ENCODE results near the gene EFNA2. TPM values are rescaled to one million over a fixed set of nuclear protein-coding genes. Genes with fewer than 3 reads are reported as not detected.

The EFNA2 gene
- polyA plus RNA-seq, 2 of the 4 experiments (the other 2 are of a cell fraction): 0.16 to 1.3 TPM

- TF ChIP-seq RARB (CRISPR knock-in tag; IDR thresholded peaks at IDR 0.05) (no peak), NFE2L2 (conservative IDR thresholded peaks at IDR 0.05; ENCODE audit: low read length) (no peak), EHF (CRISPR knock-in tag; IDR thresholded peaks at IDR 0.05) (no peak), BCL3 (IDR thresholded peaks at IDR 0.05) (no peak), CEBPB (IDR thresholded peaks at IDR 0.05) (no peak), PBX3 (IDR thresholded peaks at IDR 0.05) (no peak), ESRRA (IDR thresholded peaks at IDR 0.05; ENCODE audit: borderline replicate concordance, low read length) (no peak), MYC (IDR thresholded peaks at IDR 0.05; ENCODE audit: borderline replicate concordance, low read length) (no peak), RNF2 (IDR thresholded peaks at IDR 0.05; ENCODE audit: borderline replicate concordance, low read depth) (no peak), PHF8 (IDR thresholded peaks at IDR 0.05; ENCODE audit: borderline replicate concordance, low read depth) (no peak), TFCP2L1 (CRISPR knock-in tag; IDR thresholded peaks at IDR 0.05) (no peak), NPAS2 (CRISPR knock-in tag; IDR thresholded peaks at IDR 0.05; ENCODE audit: borderline replicate concordance) (no peak), NR3C1 (IDR thresholded peaks at IDR 0.05) (no peak), HMGXB4 (CRISPR knock-in tag; IDR thresholded peaks at IDR 0.05; ENCODE audit: borderline replicate concordance) (no peak), HEYL (CRISPR knock-in tag; IDR thresholded peaks at IDR 0.05) (no peak), RCOR1 (IDR thresholded peaks at IDR 0.05; ENCODE audit: low read depth, low read length) (no peak), TP53 (CRISPR knock-in tag; IDR thresholded peaks at IDR 0.05) (no peak), ZNF302 (CRISPR knock-in tag; IDR thresholded peaks at IDR 0.05) (no peak), FOXS1 (CRISPR knock-in tag; IDR thresholded peaks at IDR 0.05) (no peak), HOXA7 (CRISPR knock-in tag; IDR thresholded peaks at IDR 0.05) (no peak)
- 85% methylated on average over 16 of the region's 17 CpGs for WGBS (ENCODE audit: missing lambda C conversion rate)
- 0 out of 6 replicates have a peak, but pooled peaks of 1 of the 2 experiments have one; percentile 33 for ATAC-seq
- Histone ChIP-seq H3K4me3 (no peak overlapping the region), H3K4me2 (no peak overlapping the region), H3K4me1 (peaks cover 23% of the 10 kb centered on the region), H3K9me3 (no peaks in the 10 kb centered on the region), H3K27ac (no peak overlapping the region)
- DNase-seq (ENCODE audit: low read depth in 1 of 2, low spot score in 1 of 2): no peak
- ChIA-PET POLR2A (no interaction called here), CTCF (interaction anchor here (0.9 to 2.1 kb wide), 3 partner anchors 9 to 145 kb away, joined by 3 to 12 read pairs (median 4); no protein-coding TSS in a partner anchor)
- FAIRE-seq: no peak
Observed at GRCh38 chr19:1292419-1293151, 6.9 kb downstream of the EFNA2 start.

GRCh38 chr19:1293782-1294604 lies 8.3 kb downstream of the EFNA2 start:
- FAIRE-seq (no peak), ATAC-seq (no peak), DNase-seq (ENCODE audit: low read depth in 1 of 2, low spot score in 1 of 2) (no peak)
- peaks cover 23% of the 10 kb centered on the region for H3K4me1 ChIP-seq
- H3K27ac ChIP-seq: no peak overlapping the region
- POLR2A ChIA-PET: no interaction called here
- no peaks in the 10 kb centered on the region for H3K9me3 ChIP-seq
- CTCF ChIA-PET: interaction anchor here (1.1 kb wide), 1 partner anchor 10 kb away, joined by 4 read pairs; no protein-coding TSS in a partner anchor
- H3K4me3 ChIP-seq: no peak overlapping the region
- no peak overlapping the region for H3K4me2 ChIP-seq
- WGBS (ENCODE audit: missing lambda C conversion rate): 68% methylated on average over 3 of the region's 35 CpGs
- TF ChIP-seq CBX8 (IDR thresholded peaks at IDR 0.05) (no peak), NPAS2 (CRISPR knock-in tag; IDR thresholded peaks at IDR 0.05; ENCODE audit: borderline replicate concordance) (no peak), USF2 (IDR thresholded peaks at IDR 0.05) (no peak), ELK1 (IDR thresholded peaks at IDR 0.05; ENCODE audit: low read depth, low read length) (no peak), TFCP2L1 (CRISPR knock-in tag; IDR thresholded peaks at IDR 0.05) (no peak), ZNF302 (CRISPR knock-in tag; IDR thresholded peaks at IDR 0.05) (no peak), FOSB (CRISPR knock-in tag; IDR thresholded peaks at IDR 0.05) (no peak), PHF8 (IDR thresholded peaks at IDR 0.05; ENCODE audit: borderline replicate concordance, low read depth) (no peak), HMGXB4 (CRISPR knock-in tag; IDR thresholded peaks at IDR 0.05; ENCODE audit: borderline replicate concordance) (no peak), ZSCAN20 (CRISPR knock-in tag; IDR thresholded peaks at IDR 0.05) (no peak), FOXS1 (CRISPR knock-in tag; IDR thresholded peaks at IDR 0.05) (no peak), MAX (IDR thresholded peaks at IDR 0.05) (no peak)

Measured in A549 (cell line).